ENCODE data around the gene MRTFA. TPM values are rescaled to one million over a fixed set of nuclear protein-coding genes. Genes with fewer than 3 reads are reported as not detected.

MRTFA gene
- total and polyA plus RNA-seq, 8 donors, result 13.6 to 35.3 (median 24.1) TPM

DNA sequence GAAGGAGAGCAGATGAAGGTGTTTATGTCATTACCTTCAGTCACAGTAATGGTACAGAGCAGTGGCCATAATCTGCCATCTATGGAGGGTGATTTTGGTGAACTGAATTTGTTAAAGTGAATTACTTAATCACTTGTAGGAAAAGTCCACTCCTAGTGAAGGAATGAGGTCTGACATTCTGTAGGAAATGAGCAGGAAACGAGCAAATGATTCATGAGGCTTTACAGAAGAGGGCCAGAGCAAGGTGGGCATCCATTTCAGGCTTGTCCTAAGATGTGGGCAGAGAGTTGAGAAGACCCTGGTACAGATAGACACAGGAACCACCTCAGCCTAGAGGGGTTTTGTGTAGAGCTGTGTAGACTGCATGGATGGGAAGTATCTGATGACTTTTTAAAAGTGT is 272.1 kb downstream of the MRTFA start:
- TF ChIP-seq, protein P1, sequence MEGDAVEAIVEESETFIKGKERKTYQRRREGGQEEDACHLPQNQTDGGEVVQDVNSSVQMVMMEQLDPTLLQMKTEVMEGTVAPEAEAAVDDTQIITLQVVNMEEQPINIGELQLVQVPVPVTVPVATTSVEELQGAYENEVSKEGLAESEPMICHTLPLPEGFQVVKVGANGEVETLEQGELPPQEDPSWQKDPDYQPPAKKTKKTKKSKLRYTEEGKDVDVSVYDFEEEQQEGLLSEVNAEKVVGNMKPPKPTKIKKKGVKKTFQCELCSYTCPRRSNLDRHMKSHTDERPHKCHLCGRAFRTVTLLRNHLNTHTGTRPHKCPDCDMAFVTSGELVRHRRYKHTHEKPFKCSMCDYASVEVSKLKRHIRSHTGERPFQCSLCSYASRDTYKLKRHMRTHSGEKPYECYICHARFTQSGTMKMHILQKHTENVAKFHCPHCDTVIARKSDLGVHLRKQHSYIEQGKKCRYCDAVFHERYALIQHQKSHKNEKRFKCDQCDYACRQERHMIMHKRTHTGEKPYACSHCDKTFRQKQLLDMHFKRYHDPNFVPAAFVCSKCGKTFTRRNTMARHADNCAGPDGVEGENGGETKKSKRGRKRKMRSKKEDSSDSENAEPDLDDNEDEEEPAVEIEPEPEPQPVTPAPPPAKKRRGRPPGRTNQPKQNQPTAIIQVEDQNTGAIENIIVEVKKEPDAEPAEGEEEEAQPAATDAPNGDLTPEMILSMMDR (IDR thresholded peaks at IDR 0.05), result no peak
- H3K4me3 ChIP-seq, result no peak overlapping the region
- intact Hi-C loops (cut with DNase I), result no loop called here
- H3K27me3 ChIP-seq, result no peaks in the 10 kb centered on the region
- DNase-seq (no peak), FAIRE-seq (no peak), ATAC-seq (no peak)
- peaks cover 26 to 73% (median 42%) of the 10 kb centered on the region in 3 donors for H3K36me3 ChIP-seq
- WGBS, 2 donors, result 85 to 97% methylated on average over 1 of the region's 1 CpG
- H3K9me3 ChIP-seq, result no peaks in the 10 kb centered on the region
- H3K27ac ChIP-seq, result no peak overlapping the region
- no peaks in the 10 kb centered on the region for H3K4me1 ChIP-seq

DNA sequence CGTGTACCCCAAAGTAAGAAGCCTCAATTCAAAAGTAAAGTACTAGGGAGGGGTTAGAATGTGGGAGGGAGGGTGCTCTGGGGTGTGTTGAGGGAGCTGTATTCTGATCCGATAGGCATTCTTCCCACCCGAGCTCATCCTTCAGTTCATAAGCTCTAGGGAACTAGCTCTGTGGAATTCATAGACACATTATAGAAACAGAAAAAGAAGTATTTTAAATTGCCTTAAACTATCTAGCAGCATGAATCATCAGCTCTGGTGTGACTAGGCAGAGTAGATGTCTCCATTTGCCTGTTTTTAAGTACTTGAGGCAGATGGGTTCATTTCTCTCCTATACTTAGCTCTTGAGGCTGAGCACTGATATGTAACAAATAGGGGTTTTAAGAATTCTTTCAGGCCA is 273.5 kb downstream of the MRTFA start:
- no peaks in the 10 kb centered on the region for H3K9me3 ChIP-seq
- no peaks in the 10 kb centered on the region for H3K4me1 ChIP-seq
- intact Hi-C loops (cut with DNase I), result no loop called here
- H3K27me3 ChIP-seq, result no peaks in the 10 kb centered on the region
- H3K27ac ChIP-seq, result no peak overlapping the region
- ATAC-seq, result no peak
- no peak overlapping the region for H3K4me3 ChIP-seq
- peaks cover 26 to 85% (median 48%) of the 10 kb centered on the region in 3 donors for H3K36me3 ChIP-seq
- 87 to 88% methylated on average over 3 of the region's 3 CpGs for WGBS, 2 donors
- no peak for FAIRE-seq
- TF ChIP-seq, protein P1 (IDR thresholded peaks at IDR 0.05), result no peak
- DNase-seq, result no peak

DNA sequence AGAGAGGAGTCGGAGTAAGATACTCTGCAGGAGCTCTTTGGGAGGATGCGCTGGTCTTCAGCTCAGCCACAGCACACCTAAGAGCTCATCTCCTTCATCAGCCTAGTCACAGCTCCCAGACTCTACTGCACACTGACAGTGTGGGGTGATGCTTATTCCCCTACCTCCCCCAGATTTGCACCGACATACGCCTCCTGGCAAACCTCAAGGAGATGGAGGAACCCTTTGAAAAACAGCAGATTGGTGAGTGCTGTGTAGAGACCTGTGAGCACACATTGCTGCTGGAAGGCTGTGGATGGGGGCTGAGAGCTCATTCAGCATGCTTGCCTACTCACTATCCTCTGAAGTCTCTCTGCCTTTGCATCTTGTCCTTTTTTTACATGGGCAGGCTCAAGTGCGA is 275.4 kb downstream of the MRTFA start:
- Histone ChIP-seq H3K4me1 (no peaks in the 10 kb centered on the region), H3K27me3 (no peaks in the 10 kb centered on the region), H3K4me3 (no peak overlapping the region), H3K36me3 (peaks cover 26 to 83% (median 48%) of the 10 kb centered on the region in 3 donors), H3K9me3 (no peaks in the 10 kb centered on the region), H3K27ac (no peak overlapping the region)
- DNase-seq (no peak), FAIRE-seq (no peak), ATAC-seq (no peak)
- TF ChIP-seq, protein P1 (IDR thresholded peaks at IDR 0.05), result no peak
- 98 to 99% methylated on average over 5 of the region's 5 CpGs for WGBS, 2 donors
- intact Hi-C loops (cut with DNase I), result no loop called here

Other genes with a start within 250 kb of the MRTFA start
- under 1 TPM in 1 of 6 donors, not detected in 5; 0.26 TPM for gene MCHR1, start 42.8 kb upstream of the MRTFA start, total RNA-seq
- under 1 TPM in 1 of 2 donors, not detected in 1; 0.23 TPM for gene MCHR1, start 42.8 kb upstream of the MRTFA start, polyA plus RNA-seq
- gene SLC25A17, start 182.6 kb upstream of the MRTFA start, total RNA-seq, result 1 to 10 TPM; 5.8 to 9.6 (median 8.5) TPM
- 10 to 100 TPM in 1 of 2 donors, 1 to 10 TPM in 1; 7.3 to 15.6 TPM for gene SLC25A17, start 182.6 kb upstream of the MRTFA start, polyA plus RNA-seq
- 100 to 1,000 TPM in 4 of 6 donors, 10 to 100 TPM in 2; 83.7 to 142 (median 107) TPM for gene ST13, start 219.9 kb upstream of the MRTFA start, total RNA-seq
- 10 to 100 TPM; 30.4 to 83.3 TPM for gene ST13, start 219.9 kb upstream of the MRTFA start, polyA plus RNA-seq
- 10 to 100 TPM in 3 of 6 donors, 1 to 10 TPM in 3; 8.5 to 13.6 (median 10.0) TPM for gene XPNPEP3, start 220.4 kb upstream of the MRTFA start, total RNA-seq
- gene XPNPEP3, start 220.4 kb upstream of the MRTFA start, polyA plus RNA-seq, result 1 to 10 TPM; 4.0 to 5.1 TPM
- gene DNAJB7, start 225.4 kb upstream of the MRTFA start, total RNA-seq, result not detected
- gene DNAJB7, start 225.4 kb upstream of the MRTFA start, polyA plus RNA-seq, result under 1 TPM in 1 of 2 donors, not detected in 1; 0.02 TPM